Hair follicular keratinocyte (primary cell): ENCODE measurements around the gene EXOSC9. TPM values are rescaled to one million over a fixed set of nuclear protein-coding genes. Genes with fewer than 3 reads are reported as not detected.

Experiments
- total RNA-seq: library from RNA; depleted of rRNA; stranded (reverse); fragments of >200 nt; gene quantifications from 2 replicates; pipeline ENCODE4 v1.2.3, GENCODE V29; 2015

Gene EXOSC9
- total RNA-seq: 20.4 and 50.9 TPM in 2 replicates

DNA sequence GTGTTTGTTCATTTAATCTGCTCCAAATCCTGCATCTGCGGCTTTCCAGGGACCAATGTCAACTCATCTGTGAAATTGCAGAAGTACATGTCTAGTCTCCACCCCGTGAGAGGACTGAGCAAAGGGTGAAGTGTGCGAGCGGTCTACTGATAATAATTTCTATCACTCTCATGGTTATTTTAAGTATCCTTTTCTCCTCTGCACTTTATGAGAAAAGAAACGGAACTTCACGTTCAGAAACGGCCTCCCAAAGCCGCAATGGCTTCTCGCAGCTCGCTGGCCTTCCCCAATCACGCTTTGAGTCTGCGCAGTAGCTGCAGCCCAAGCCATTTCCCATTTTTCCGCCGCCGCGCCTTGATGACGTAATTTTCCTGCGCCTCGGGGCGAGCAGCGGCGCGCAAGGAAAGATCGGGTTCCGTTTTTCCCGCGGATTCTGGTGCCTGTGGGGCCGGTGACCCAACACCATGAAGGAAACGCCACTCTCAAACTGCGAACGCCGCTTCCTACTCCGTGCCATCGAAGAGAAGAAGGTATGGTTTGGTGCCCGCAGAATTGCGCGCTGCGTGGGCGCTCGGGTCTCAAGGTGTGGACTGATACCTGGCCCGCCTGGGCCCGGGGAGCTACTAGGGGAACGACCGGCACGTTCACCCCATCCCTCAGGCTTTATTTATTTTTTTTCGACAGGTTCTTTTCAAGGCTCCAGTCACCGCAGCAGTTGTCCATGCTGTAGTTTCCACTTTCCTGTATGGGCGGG is at the start of gene EXOSC9:
Gene EXOSC9, plus strand, starts transcription at position 363 of the 754 bp plus-strand sequence. Its CDS starts 102 bp downstream, at position 465.

DNA sequence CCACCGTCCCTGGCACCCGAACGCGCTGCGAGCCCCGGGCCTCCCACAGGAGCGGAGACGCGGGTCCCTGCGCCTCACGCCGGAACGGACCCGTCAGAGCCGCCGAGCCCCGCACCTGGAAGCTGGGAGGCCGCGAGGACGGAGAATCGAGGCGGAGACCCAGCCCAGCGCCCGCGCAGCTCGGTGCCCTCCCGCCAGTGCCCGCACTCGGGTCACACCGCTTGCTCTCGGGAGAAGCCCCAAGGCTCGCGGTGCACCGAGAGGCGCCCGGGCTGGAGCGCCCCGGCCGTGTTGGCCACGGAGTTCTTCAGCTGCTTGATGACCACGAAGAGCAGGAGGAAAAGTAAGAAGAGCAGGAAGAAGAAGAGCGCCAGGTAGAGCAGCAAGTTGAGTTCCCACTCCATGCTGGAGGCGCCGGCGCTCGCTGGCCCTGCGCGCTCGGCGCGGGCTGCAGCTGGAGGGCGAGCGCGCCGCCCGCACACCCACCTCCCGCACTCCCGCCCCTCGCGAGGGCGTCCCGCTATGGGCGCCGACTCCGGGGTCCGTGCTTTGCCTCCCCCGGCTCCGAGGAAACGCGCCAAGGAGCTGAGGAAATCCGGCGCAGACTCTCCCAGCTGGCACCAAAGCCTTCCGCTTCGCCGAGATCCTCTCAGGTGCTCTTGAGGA is 36.3 kb upstream of the EXOSC9 start, which contains the start of gene SMIM43:
Gene SMIM43, minus strand, starts transcription at position 463 of the 666 bp plus-strand sequence. Its CDS starts 59 bp downstream, at position 404.

GRCh38 chr4:121823505-121824170 is 22.5 kb downstream of the EXOSC9 start, which contains the start of gene CCNA2:
CCNA2 (minus strand) TSS chr4:121823883; CDS start chr4:121823628, 255 bp downstream.

Other genes with a start within 250 kb of the EXOSC9 start
- gene ANXA5, start 104.3 kb upstream of the EXOSC9 start, total RNA-seq: 285 and 323 TPM in 2 replicates
- gene SMIM43, start 36.2 kb upstream of the EXOSC9 start, total RNA-seq: not detected in 2 replicates
- gene CCNA2, start 22.6 kb downstream of the EXOSC9 start, total RNA-seq: 24.7 and 94.8 TPM in 2 replicates
- 14.9 and 26.7 TPM in 2 replicates for gene BBS7, start 69.2 kb downstream of the EXOSC9 start, total RNA-seq
- not detected in 2 replicates for gene TRPC3, start 150.7 kb downstream of the EXOSC9 start, total RNA-seq